HepG2 (cell line): ENCODE results near the gene TENM3. TPM values are rescaled to one million over a fixed set of nuclear protein-coding genes. Genes with fewer than 3 reads are reported as not detected.
A peak's percentile ranks its signal among the peaks of the same experiment; 100 is the strongest.

Experiments
- ATAC-seq: fragments of 200-7000 bp; cut with Tn5 transposase; 3 replicates; pipeline ENCODE4 v1.9.1; 2020; ENCODE audit warnings: mild to moderate bottlenecking, moderate library complexity
- BruUV-seq: library from RNA; stranded (reverse); fragments of 400-500 nt; replicated peaks from 2 replicates; lab custom pipeline; 2021; lab: Mats Ljungman, UMichigan
- CTCF ChIA-PET: fragments of 300-600 bp; formaldehyde crosslinking; extraction: SDS; loops from one replicate; lab custom pipeline; 2021; ENCODE audit warnings: low total read pairs, inconsistent platforms, low intra/inter-chr PET ratio; lab: Yijun Ruan, JAX
- POLR2A ChIA-PET: fragments of 350-600 bp; sonication (Branson Sonifier 250); formaldehyde crosslinking; loops from one replicate; lab custom pipeline; 2020; ENCODE audit warnings: antibody characterized with exemption, inconsistent platforms; lab: Yijun Ruan, JAX
- DNase-seq: peaks from one replicate; pipeline ENCODE4 v3.0.0-alpha.2; 2015; ENCODE audit warnings: low spot score
- FAIRE-seq: peaks from 3 replicates; lab custom pipeline; 2011; peaks lifted over from hg19 to GRCh38; lab: Jason Lieb, UNC
- H2AFZ ChIP-seq: one replicate; pipeline ENCODE4 v1.6.1; 2011; ENCODE audit warnings: low read length, inconsistent platforms
- H3K27ac ChIP-seq: fragments of 300-600 bp; 3 replicates; pipeline ENCODE4 v1.8.0; 2011; ENCODE audit warnings: mixed run types, mild to moderate bottlenecking, mixed read lengths, low read length, inconsistent platforms; ENCODE audit not compliant: insufficient read depth; ENCODE audit errors: extremely low read length
- H3K27me3 ChIP-seq, 2 experiments: fragments of 200-600 bp in 1 of 2; 2 replicates in 1 of 2; 3 replicates in 1 of 2; pipeline versions ENCODE4 v1.6.0 to v1.8.0; 2011; ENCODE audit warnings: low read length in 2 of 2, mild to moderate bottlenecking in 2 of 2, moderate library complexity in 2 of 2, inconsistent platforms in 1 of 2; ENCODE audit not compliant: insufficient read depth in 2 of 2, control insufficient read depth in 1 of 2
- H3K36me3 ChIP-seq, 2 experiments: fragments of 200-600 bp in 1 of 2; replicated peaks in 1 of 2; 2 replicates in 1 of 2; 3 replicates in 1 of 2; pipeline versions ENCODE4 v1.5.1 to v1.8.0; 2011; ENCODE audit warnings: low read length in 2 of 2, inconsistent platforms in 1 of 2; ENCODE audit not compliant: insufficient read depth in 2 of 2, control insufficient read depth in 1 of 2
- H3K4me1 ChIP-seq: 2 replicates; pipeline ENCODE4 v1.5.1; 2012; ENCODE audit warnings: low read length, inconsistent platforms; ENCODE audit not compliant: insufficient read depth
- H3K4me2 ChIP-seq: 2 replicates; pipeline ENCODE4 v1.6.0; 2011; ENCODE audit warnings: low read depth, low read length, inconsistent platforms
- H3K4me3 ChIP-seq, 3 experiments: fragments of 200-600 bp in 1 of 3; sonication (generic), shearing (Covaris generic) in 1 of 3; replicated peaks in 1 of 3; 2 replicates each; pipeline ENCODE4 v1.5.1; 2011 to 2016; ENCODE audit warnings: low read length in 3 of 3, inconsistent platforms in 2 of 3, low read depth in 2 of 3, mild to moderate bottlenecking in 2 of 3, control low read depth in 1 of 3, mixed read lengths in 1 of 3; ENCODE audit not compliant: insufficient read depth in 1 of 3
- H3K79me2 ChIP-seq: one replicate; pipeline ENCODE4 v1.6.1; 2011; ENCODE audit warnings: low read length, inconsistent platforms; ENCODE audit not compliant: insufficient read depth
- H3K9ac ChIP-seq: 2 replicates; pipeline ENCODE4 v1.6.0; 2011; ENCODE audit warnings: mild to moderate bottlenecking, low read depth, low read length, inconsistent platforms; ENCODE audit not compliant: insufficient read depth
- H3K9me3 ChIP-seq: 2 replicates; pipeline ENCODE4 v1.5.1; 2012; ENCODE audit warnings: mild to moderate bottlenecking, low read length
- H4K20me1 ChIP-seq: 2 replicates; pipeline ENCODE4 v1.6.0; 2011; ENCODE audit warnings: inconsistent platforms, mild to moderate bottlenecking, low read length, moderate library complexity; ENCODE audit not compliant: insufficient read depth
- ATF7 ChIP-seq, 2 experiments: fragments of 450-650 bp in 1 of 2; sonication (generic) in 1 of 2; formaldehyde crosslinking in 1 of 2; IDR thresholded peaks; 2 replicates each; pipeline versions ENCODE4 v1.4.0 to v1.6.1; 2016 to 2020; ENCODE audit warnings: antibody characterized with exemption in 1 of 2, mild to moderate bottlenecking in 1 of 2, missing genetic modification reagents in 1 of 2
- ISX ChIP-seq: sonication (generic); formaldehyde crosslinking; conservative IDR thresholded peaks from 2 replicates; pipeline ENCODE4 v1.5.0; 2020; ENCODE audit warnings: missing genetic modification reagents
- MYPOP ChIP-seq: sonication (generic); formaldehyde crosslinking; IDR thresholded peaks from 2 replicates; pipeline ENCODE4 v1.8.1; 2023; ENCODE audit warnings: mild to moderate bottlenecking, moderate library complexity, missing genetic modification reagents
- WGBS: methylation state at CpG from one replicate; pipeline ENCODE4 v1.1.6; 2017; ENCODE audit warnings: low lambda C conversion rate; 5-methylcytosine and 5-hydroxymethylcytosine counted together
- in situ Hi-C: cut with HindIII; loops from 2 replicates; pipeline ENCODE4 v1.10.0; 2017; ENCODE audit warnings: low pct_unique_long_range_greater_than_20kb; ENCODE audit not compliant: extremely low pct_ligation_motif_present
- intact Hi-C: fragments of 100-400 bp; cut with micrococcal nuclease; formaldehyde crosslinking; loops from one replicate; pipeline ENCODE4 v1.10.0; 2022; ENCODE audit not compliant: unreplicated experiment
- polyA plus RNA-seq, 8 experiments: library from polyadenylated mRNA; depleted of rRNA in 3 of 8; stranded (reverse) in 7 of 8; unstranded in 1 of 8; fragments of >200 nt; fragmentation: Illumina TruSeq in 4 of 8; extraction: Trizol in 4 of 8; gene quantifications; 2 replicates each; pipeline versions ENCODE4 v1.2.1 to v1.2.3, GENCODE V29; 2011 to 2016; ENCODE audit warnings: low read depth in 4 of 8, missing spikeins in 1 of 8, mixed read lengths in 1 of 8; ENCODE audit not compliant: insufficient read depth in 1 of 8
- total RNA-seq, 5 experiments: library from RNA; depleted of rRNA; stranded (reverse); fragments of >200 nt; fragmentation: Illumina TruSeq; extraction: Trizol; gene quantifications; 2 replicates each; pipeline ENCODE4 v1.2.3, GENCODE V29; 2016; ENCODE audit warnings: low read depth in 1 of 5
- TF ChIP-seq, protein P1 (sequence below): sonication (generic); formaldehyde crosslinking; IDR thresholded peaks from 2 replicates; pipeline ENCODE4 v1.5.1; 2020; ENCODE audit warnings: missing genetic modification reagents, mild to moderate bottlenecking, borderline replicate concordance

TENM3 gene
- total and polyA plus RNA-seq, 2 of the 13 experiments (the other 11 are each of a cell fraction or from before 2014, with no cell fraction given) = 0.04 TPM; not detected in 1

GRCh38 chr4:182242787-182243186 lies 415 bp upstream of the TENM3 start:
- Histone ChIP-seq H3K9me3 (no peaks in the 10 kb centered on the region), H3K27ac (no peak overlapping the region), H3K4me2 (no peak overlapping the region), H3K4me1 (no peaks in the 10 kb centered on the region), H4K20me1 (no peaks in the 10 kb centered on the region)
- no TSS peak for BruUV-seq
- WGBS = 73% methylated on average over 6 of the region's 6 CpGs
- TF ChIP-seq ATF7 (IDR thresholded peaks at IDR 0.05) = peak; percentile 56; the same call in 1 of the 2 replicates
- no peak for TF ChIP-seq ATF7 (CRISPR knock-in tag; IDR thresholded peaks at IDR 0.05)
- TF ChIP-seq, protein P1, sequence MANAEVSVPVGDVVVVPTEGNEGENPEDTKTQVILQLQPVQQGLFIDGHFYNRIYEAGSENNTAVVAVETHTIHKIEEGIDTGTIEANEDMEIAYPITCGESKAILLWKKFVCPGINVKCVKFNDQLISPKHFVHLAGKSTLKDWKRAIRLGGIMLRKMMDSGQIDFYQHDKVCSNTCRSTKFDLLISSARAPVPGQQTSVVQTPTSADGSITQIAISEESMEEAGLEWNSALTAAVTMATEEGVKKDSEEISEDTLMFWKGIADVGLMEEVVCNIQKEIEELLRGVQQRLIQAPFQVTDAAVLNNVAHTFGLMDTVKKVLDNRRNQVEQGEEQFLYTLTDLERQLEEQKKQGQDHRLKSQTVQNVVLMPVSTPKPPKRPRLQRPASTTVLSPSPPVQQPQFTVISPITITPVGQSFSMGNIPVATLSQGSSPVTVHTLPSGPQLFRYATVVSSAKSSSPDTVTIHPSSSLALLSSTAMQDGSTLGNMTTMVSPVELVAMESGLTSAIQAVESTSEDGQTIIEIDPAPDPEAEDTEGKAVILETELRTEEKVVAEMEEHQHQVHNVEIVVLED = no peak
- TF ChIP-seq, all 625 proteins: peak for 1
- Histone ChIP-seq H3K4me3 (no peak overlapping the region), H3K9ac (no peak overlapping the region), H3K27me3 (no peaks in the 10 kb centered on the region), H2AFZ (no peak overlapping the region), H3K36me3 (no peaks in the 10 kb centered on the region), H3K79me2 (no peaks in the 10 kb centered on the region)
- FAIRE-seq (no peak), DNase-seq (no peak), ATAC-seq (no peak)
- ChIA-PET POLR2A (no interaction called here), CTCF (no interaction called here)
- intact Hi-C loops (no loop called here), in situ Hi-C loops (no loop called here)

DNA sequence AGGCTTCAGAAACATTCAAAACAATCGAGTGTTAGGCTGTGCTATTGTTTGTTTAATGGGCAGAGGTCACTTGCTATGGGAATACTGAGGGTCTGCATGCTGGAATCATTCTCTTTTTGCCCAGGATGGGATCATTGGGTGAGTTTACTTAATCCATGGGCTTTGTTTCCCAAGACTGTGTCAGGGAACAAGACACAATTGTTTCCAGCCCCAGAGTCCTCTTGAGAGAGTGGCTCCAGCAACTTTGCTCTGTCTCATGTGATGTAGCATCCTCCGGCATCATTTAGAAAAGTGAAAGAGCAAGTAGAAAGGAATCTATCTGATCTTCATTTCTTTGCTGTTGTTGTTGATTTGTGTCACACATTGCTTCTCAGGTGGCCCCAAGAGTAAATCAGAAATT lies 1.8 kb downstream of the TENM3 start:
- in situ Hi-C loops (no loop called here), intact Hi-C loops (no loop called here)
- FAIRE-seq (no peak), DNase-seq (no peak), ATAC-seq (no peak)
- Histone ChIP-seq H3K79me2 (no peaks in the 10 kb centered on the region), H3K27me3 (no peaks in the 10 kb centered on the region), H3K9ac (no peak overlapping the region), H3K4me1 (no peaks in the 10 kb centered on the region), H3K4me2 (no peak overlapping the region), H3K27ac (no peak overlapping the region), H3K4me3 (no peak overlapping the region), H4K20me1 (no peaks in the 10 kb centered on the region), H2AFZ (no peak overlapping the region), H3K9me3 (no peaks in the 10 kb centered on the region), H3K36me3 (no peaks in the 10 kb centered on the region)
- WGBS = 0% methylated on average over 2 of the region's 2 CpGs
- CTCF ChIA-PET = no interaction called here
- POLR2A ChIA-PET = no interaction called here
- TF ChIP-seq MYPOP = no peak
- no peak for TF ChIP-seq ISX (CRISPR knock-in tag)
- no TSS peak for BruUV-seq
